ENCODE results near the gene ATG13.

DNA sequence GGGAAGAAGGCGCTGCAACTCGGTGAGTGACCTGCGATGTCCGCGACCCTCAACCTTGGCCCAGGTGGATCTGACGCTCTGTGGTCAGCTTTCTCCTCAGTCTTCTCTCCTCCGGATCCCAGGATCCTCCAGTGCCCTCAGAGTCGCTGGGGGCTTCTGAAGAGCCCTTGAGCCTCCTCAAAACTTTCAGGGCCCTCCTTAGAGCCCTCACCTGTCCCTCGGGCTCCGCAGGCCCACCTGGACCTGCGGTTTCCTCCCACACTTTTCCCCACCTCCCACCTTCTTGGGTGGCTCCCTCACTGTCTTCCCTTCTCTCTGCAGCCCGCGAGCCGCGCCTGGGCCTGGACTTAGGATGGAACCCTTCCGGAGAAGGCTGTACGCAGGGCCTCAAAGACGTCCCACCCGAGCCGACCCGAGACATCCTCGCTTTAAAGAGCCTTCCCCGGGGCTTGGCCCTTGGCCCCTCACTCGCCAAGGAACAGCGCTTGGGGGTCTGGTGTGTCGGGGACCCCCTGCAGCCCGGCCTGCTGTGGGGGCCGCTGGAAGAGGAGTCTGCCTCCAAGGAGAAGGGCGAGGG is 83.8 kb downstream of the ATG13 start:
- TF ChIP-seq, protein P1, sequence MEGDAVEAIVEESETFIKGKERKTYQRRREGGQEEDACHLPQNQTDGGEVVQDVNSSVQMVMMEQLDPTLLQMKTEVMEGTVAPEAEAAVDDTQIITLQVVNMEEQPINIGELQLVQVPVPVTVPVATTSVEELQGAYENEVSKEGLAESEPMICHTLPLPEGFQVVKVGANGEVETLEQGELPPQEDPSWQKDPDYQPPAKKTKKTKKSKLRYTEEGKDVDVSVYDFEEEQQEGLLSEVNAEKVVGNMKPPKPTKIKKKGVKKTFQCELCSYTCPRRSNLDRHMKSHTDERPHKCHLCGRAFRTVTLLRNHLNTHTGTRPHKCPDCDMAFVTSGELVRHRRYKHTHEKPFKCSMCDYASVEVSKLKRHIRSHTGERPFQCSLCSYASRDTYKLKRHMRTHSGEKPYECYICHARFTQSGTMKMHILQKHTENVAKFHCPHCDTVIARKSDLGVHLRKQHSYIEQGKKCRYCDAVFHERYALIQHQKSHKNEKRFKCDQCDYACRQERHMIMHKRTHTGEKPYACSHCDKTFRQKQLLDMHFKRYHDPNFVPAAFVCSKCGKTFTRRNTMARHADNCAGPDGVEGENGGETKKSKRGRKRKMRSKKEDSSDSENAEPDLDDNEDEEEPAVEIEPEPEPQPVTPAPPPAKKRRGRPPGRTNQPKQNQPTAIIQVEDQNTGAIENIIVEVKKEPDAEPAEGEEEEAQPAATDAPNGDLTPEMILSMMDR (IDR thresholded peaks at IDR 0.05): no peak
- TF ChIP-seq POLR2A (IDR thresholded peaks at IDR 0.05): no peak

Data from right lobe of liver (tissue), 4 donors.